Lung microvascular endothelial cell (primary cell): ENCODE measurements around the gene SLC22A31. TPM values are rescaled to one million over a fixed set of nuclear protein-coding genes. Genes with fewer than 3 reads are reported as not detected.
"Not testable (repeated sequence)": the region's sequence is repeated elsewhere in the genome, so short reads cannot be mapped to it uniquely, and the experiment has no call there.

Source experiments
- DNase-seq, 2 donors: peaks; one replicate each; pipeline versions ENCODE4 v3.0.0 to v3.0.0-alpha.2; 2010; ENCODE audit warnings: low read depth in 2 of 2
- total RNA-seq: library from RNA; depleted of rRNA; stranded (reverse); fragments of >200 nt; gene quantifications from 2 replicates; pipeline ENCODE4 v1.2.1, GENCODE V29; 2014

SLC22A31 gene
- under 0.01 TPM in 1 of 2 replicates, not detected in the other for total RNA-seq

DNA sequence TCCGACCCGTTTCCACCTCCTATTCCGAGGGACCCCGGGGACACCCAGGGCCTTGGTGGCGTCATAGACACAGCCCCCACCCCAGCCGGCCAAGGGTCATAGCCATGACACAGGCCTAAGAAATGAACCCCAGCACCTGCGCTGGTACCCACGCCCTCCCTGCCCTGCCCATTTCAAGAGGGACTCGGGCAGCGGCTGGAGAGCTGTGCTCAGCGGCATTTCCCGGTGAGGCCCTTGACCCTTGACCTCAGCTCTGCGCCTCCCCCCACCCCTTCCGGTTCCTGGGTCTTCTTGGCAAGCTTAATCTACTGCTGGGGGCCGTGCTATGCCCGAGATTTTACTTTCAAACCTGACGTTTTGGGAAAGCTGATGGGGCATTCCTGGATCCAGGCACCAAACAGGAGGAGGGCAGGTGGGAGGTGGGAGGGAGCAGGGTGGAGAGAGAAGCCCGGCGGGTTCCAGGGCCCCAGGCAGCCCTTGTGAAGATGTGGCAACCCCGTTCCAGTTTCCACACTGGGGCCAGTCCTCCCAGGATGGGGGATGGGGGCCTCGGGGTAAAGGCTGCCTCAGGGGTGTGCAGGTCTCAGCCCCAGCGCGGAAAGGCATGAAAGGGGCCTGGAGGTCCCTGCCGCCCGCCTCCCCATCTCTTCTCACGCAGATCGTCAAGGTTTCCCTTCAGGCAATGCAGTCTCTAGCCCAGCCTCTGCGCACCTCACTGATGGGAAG lies at the start of gene SLC22A31:
TSS of gene SLC22A31 (minus strand) at position 414 of the 726 bp plus-strand sequence. CDS start at position 378, 36 bp downstream.
- DNase-seq, result no peak

DNA sequence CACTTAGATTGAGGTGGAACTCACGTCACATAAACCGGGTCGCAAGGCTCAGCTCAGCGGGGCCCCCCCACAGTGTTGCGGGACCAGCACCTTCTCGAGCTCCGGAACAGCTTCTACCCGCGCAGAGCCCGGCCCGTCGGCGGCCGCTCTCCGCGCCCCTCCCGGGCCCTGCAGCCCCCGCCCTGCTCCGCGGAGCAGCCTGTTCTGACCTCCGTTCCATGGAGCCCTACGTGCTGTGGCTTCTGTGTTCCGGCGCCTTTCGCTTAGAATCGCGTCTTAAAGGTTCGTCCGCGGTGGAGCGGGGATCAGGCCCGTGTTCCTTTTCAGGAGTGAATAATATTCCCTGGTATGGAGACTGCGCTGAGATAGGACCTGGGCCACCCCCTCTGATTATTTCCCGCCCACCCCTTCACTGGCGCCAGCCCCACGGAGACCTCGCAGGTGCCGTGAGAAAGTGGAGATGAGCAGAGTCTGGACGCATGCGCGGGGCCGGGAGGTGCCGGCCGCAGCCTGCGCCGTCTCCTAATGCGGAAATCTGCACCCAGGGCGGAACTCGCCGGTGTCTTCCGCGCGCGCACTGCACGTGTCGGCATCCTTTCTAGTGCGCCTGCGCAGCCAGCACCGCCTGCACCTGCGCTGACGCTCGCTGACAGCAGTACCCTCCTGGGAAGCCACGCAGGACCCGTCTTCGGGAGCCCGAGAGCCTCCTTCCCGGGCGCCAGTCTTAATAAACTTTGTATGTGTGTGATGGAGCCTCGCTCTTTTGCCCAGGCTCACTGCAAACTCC lies 48.1 kb upstream of the SLC22A31 start:
- DNase-seq, result no peak

DNA sequence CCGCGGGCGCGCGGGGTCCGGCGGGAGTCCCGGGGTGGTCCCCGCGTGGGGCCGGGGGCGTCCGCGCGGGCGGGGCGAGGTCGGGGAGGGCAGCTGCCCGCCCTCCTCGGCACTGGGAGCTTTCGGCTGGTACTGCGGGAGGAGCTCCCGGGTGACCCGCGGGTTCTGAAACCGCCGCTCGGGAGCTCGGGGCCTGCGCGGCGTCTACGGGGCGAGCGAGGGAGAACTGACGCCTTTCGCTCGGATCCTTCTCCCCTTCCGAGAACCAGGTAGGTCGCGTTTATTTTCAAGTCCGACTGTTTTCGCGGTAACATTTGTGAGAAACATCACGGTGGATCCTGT lies 47.4 kb upstream of the SLC22A31 start:
- not testable (repeated sequence) for DNase-seq

DNA sequence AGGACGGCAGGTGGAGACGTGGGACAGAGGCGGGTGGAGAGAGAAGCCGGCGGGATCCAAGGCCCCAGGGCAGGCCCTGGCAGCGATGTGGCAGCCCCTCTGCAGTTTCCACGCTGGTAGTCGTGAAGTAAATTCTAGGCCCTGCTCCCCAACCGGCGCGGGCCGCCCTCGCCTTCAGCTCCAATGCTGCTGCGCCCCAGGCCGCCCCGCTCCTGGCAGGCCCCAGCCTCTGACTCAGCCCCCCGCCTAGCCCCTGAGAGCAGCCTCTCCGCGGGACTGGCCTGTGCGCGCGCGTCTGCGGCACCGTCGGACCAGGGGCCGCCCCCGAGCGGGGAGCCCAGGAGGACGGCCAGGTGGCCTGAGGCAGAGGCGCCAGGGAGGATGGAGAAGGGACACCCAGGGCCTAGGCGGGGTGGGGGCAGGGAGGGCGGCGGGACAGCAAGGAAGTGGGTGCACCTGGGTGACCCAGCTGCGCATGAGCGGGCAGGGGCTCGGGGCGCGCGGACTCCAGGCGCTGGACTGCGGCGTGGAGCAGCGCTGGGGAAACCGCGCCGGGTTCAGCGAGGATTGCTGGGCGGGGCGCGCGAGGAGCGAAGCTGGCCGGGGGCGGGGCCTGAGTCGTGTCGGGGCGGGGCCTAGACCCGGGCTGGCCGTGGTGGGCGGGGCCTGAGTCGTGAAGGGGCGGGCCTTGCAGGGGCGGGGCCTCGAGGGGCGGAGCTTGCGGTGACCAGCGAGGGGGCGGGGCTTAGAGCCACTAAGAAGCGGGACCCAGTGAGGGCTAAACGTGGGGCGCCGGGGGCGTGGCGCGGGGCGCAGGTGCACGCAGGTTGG lies 46.8 kb upstream of the SLC22A31 start:
- DNase-seq, result peak; percentile 81 to 92

DNA sequence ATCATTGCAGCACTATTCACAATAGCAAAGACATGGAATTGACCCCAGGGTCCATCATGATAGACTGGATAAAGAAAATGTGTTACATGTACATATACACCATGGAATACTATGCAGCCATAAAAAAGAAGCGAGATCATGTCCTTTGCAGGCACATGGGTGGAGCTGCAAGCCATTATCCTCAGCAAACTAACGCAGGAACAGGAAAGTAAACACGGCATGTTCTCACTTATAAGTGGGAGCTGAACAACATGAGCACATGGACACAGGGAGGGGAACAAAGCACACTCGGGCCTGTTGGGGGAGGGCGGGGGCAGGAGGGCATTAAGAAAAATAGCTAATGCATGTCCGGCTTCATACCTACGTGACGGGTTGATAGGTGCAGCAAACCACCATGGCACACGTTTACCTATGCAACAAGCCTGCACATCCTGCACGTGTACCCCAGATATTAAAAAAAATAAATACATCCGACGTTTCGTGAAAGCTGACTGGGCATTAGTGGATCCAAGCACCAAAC lies 46.1 kb upstream of the SLC22A31 start:
- no peak for DNase-seq

DNA sequence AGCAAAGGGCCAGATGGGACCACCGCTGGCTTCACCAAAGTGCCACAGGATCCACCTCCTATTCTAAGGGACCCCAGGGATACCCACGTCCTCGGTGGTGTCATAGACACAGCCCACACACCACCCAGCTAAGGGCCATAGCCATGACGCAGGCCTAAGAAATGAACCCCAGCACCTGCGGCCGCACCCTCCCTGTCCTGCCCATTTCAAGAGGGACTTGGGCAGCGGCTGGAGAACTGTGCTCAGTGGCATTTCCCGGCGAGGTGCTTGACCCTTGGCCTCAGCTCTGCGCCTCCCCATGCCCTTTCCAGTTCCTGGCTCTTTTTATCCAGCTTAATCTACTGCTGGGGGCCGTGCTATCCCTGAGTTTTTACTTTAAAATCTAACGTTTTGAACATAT lies 44.4 kb upstream of the SLC22A31 start:
- no peak for DNase-seq

DNA sequence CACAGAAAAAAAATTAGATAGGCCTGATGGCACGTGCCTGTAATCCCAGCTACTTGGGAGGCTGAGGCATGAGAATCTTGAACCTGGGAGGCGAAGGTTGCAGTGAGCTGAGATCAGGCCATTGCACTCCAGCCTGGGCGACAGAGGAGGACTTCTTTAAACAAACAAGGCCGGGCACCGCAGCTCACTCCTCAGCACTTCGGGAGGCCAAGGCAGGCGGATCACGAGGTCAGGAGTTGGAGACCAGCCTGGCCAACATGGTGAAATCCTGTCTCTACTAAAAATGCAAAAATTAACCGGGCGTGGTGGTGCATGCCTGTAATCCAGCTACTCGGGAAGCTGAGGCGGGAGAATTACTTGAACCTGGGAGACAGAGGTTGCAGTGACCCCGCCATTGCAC lies 43.9 kb upstream of the SLC22A31 start:
- DNase-seq, result not testable (repeated sequence)

DNA sequence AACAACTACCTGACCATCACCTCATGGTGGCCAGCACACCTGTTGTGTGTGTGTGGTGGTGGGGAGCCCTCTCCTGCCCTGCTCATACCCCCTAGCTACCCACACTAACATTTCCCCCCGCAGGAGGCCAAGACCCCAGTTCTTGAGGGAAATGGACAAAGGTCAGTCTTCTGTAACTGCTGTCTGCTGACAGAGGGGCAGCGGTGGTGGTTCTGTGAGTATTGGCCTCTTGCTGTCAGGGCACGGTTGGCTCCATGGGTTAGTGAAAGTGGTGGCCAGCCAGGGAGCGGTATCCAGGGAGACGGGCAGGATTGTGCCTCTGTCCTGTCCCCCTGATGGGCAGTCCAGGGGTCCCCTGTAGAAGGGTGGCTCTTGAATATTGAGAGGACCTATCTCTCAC lies 43.3 kb upstream of the SLC22A31 start:
- DNase-seq, result no peak

DNA sequence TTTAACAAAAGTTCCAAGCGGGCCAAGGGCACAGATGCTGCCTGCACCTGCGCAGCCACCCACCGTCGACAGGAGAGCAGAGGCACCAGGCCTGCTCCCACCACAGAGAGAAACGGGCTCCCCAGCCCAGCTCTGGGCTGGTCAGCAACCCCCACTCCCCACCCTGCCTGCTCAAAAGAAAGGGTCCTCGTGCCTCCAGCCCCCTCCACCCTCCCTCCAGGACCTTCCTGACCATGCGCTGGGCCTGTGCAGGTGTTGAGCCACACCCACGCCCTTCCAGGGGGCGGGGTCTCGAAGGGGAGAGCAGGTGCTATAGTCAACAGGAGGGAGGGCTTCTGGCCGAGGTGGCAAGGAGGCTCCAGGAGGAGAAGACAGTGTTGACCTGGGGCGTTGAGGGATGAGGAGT lies 42.5 kb upstream of the SLC22A31 start:
- DNase-seq, result no peak

DNA sequence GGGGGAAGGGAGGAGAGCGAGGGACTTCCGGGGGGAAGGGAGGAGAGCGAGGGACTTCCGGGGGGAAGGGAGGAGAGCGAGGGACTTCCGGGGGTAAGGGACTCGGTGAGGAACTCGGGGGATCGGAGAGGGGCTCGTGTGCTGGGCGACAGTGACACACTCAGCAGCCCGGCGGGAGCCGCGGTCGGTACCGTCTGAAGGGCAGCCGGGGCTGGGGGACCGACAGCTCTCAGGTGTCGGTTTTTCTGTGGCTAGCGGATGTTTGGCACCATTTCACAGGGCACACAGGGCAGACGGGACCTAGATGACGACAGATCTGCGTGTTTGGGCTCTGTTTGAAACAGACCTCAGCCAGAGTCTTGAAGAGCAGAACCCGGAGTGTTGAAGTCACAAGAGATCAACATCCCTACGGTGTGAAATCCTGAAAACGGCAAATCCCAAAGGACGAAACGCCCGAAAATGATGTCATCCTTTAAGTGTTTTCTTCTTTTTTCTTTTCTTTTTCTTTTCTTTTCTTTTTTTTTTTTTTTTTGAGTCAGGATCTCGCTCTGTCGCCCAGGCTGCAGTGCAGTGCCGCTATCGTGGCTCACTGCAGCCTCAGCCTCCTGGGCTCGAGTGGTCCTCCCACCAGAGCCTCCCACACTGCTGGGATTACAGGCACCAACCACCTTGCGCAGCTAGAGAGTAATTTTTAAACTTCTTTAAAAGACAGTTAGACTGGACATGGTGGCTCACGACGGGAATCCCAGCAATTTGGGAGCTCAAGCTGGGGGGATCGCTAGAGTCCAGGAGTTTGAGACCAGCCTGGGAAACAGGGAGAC lies 41.1 kb upstream of the SLC22A31 start:
- DNase-seq, result peak; percentile 36 to 59

DNA sequence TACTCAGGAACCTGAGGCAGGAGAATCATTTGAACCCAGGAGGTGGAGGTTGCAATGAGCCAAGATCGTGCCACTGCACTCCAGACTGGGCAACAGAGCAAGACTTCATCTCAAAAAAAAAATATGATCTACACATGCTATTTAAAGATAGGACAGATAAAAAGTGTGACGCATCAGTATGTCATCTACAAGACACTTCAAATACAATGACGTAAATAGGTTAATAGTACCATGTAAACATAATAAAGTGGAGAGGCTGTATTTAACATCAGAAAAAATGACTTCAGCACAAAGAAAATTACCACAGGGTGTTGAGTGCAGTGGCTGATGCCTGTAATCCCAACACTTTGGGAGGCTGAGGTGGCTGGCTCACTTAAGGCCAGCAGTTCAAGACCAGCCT lies 37.4 kb upstream of the SLC22A31 start:
- DNase-seq, result no peak

DNA sequence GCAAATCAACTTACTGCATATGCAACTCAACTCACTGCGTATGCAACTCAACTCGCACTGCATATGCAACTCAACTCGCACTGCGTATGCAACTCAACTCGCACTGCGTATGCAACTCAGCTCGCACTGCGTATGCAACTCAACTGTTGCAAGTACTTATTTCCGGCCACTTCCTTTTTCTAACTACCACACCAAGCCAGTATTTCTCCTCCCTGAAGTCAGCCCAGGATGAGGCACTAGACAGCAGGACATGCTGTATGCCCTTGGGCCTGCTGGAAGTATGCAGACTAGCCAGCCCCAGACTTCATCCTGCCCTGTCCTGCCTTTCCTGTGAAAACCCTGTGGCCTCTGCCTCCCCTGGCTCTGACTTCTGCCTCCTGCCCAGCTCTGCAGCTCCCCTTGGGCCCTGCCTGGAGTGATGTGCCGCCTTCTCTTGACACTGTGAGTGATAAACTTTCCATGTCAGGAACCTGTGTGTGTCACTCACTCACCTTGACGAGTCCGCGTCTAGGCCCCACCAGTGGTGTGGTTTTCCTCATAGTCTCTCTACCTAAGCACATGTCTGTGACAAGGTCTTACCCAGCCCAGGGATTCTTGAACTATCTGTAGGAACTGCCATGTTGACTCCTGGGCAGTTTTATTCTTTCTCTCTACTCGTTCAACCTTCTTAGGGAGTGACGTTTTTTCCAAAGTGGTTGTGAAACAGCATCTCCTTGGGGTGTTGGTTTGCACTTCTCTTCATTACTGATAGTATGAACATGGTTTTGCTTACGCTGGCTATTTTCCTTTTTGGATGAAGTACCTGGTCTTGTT lies 33.5 kb upstream of the SLC22A31 start:
- no peak for DNase-seq

DNA sequence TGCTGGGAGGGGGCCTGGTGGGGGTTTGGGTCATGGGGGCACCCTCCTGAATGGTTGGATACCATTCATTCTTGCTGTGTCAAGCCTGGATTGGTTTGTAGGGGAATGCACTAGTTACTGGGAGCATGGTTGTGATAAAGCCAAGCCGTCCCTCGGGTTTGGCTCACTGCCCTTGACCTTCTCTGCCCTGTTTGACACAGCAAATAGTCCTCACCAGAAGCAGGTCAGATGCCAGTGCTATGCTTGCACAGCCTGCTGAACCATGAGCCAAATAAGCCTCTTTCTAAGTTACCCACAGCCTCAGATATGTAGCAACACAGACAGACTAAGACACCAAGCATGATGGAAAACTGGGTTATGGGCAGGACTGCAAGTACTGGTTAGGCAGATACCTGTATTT lies 31.8 kb upstream of the SLC22A31 start:
- no peak for DNase-seq

DNA sequence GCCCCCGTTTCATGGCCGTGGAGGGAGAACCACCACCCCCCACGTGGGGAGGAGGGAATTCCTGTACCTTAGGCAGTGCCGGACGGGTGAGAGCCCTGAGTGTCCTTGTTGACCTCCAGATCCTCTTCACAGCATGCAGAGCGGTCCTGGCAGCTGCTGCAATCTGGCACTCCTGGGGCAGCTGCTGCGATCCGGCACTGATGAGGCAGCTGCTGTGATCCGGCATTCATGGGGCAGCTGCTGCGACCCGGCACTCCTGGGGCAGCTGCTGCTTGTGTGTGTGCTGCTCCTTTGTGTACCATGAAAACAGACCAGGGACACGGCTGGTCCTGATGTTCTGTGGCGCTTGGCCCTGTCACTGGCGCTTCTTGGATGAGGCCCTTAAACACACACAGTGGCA lies 29.9 kb upstream of the SLC22A31 start:
- no peak for DNase-seq

DNA sequence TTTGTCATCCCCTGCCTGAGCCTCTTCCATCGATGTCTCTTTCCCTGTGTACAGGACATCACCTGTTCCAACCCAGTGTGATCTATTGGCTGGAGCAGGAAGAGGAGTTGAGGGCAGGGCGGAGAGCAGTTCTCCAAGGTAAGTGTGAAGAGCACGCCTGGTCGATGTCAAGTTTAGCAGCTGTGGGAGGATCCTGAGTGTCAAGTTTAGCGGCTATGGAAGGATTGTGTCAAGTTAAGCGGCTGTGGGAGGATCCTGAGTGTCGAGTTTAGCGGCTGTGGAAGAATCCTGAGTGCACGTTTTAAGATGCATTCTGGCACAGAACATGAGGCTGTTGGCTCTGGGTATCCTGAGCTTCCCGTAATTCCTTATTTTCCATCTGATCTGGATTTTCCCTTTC lies 24.3 kb upstream of the SLC22A31 start:
- DNase-seq, result no peak

DNA sequence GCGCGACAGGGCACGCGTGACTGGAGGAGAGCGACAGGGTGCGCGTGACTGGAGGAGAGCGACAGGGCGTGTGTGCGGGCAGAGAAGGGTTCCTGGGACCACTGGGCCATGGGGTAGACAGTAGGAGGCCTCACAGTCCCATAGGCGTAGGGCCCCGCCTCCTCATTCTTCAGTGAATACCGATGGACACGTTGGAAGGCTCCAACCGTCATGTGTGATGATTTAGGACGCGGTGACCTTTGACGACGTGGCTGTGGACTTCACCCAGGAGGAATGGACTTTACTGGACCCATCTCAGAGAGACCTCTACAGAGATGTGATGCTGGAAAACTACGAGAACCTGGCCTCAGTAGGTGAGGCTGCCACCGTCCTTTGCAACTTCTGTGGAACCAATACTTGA lies 22.6 kb upstream of the SLC22A31 start:
- DNase-seq, result no peak

DNA sequence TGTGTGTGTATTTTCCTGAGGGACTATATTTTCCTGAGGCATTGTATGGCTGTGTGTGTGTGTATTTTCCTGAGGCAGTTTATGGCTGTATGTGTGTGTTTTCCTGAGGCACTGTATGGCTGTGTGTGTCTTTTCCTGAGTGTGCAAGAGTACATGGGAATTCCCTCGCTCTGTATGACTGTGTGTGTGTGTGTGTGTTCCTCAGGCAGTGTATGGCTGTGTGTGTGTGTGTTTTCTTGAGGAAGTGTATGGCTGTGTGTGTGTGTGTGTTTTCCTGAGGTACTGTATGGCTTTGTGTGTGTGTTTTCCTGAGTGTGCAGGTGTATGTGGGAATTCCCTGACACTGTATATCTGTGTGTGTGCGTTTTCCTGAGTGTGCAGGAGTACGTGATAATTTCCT lies 21.3 kb upstream of the SLC22A31 start:
- no peak for DNase-seq

DNA sequence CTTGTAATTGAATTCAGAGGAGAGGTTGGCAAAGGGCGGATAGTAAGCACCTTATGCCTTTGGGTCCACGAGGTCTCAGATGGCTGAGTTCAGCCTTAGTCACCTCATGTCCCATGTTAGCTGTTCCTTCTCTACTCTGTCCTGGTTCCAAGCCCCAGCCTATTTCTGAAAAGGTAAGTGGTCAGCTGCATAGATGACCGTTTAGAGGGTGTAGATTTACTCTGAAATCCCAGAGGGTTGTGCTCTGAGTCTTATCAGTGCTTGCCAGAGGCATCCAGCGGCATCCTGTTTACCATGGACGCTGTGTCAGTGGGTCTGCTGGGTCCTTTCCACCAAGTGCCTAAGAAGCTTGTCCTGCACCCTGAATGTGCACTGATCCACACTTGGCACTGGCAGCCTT lies 19.0 kb upstream of the SLC22A31 start:
- DNase-seq, result peak in 1 of 2 donors; percentile 17

DNA sequence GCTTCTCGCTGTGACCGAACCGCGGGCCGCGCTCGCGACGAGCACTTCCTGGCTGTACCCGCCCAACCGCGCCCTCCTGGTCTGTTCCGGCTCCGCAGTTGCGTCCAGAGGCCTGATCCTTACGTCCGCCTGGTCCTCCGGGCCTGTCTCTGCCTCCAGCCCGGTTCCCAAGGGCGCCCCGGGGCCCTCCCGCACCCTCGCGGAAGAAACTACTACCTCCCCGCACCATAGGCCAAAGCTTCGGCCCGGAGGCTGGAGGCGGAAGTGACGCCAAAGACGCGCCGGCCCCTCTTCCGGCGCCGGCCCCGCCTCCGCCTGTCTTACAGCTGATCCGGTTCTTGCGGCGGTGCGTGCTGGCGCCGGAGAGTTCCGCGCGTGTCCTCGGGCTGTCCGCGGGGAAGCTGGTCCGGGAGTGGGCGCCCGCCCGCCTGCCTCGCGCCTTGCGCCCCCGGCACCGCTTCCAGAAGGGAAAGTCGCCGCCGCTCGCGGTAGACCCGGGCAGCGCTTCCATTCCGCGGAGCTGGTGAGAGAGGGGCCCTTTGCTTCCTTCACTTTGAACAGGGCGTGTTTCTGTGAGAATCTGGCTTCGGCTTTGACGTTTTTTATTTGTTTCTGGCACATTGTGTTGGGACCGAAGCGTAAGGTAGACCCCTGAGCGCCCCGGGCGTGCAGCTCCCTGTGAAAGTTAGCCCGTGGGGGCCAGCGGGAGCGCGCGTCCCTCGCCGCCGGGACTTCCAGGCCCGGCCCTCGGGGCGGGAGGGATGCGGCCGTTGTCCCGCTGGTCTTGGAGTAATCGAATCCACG lies 17.3 kb upstream of the SLC22A31 start, which contains the start of gene ZNF778:
TSS of gene ZNF778 (plus strand) at position 316 of the 804 bp plus-strand sequence. CDS start 3,425 bp downstream, outside the sequence.
- peak; percentile 90 to 91 for DNase-seq

DNA sequence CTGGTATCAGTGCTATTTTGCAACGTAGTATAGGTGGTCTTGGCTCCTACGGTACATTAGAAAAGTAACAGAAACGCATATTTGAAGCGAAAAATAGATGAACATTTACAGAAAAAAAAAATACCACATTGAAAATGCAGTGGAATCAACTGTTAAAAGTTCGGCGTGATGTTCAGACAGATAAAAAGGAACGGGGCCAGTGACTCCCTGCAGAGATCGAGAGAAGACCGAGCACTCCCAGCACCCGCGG lies 16.7 kb upstream of the SLC22A31 start:
- no peak for DNase-seq
